SH-SY5Y (cell line): Measurements from ENCODE around the gene ALG14.

Experiments
- GATA2 ChIP-seq: IDR thresholded peaks from 2 replicates; pipeline ENCODE4 v1.6.1; 2011; ENCODE audit warnings: mild to moderate bottlenecking, low read depth, low read length
- GATA3 ChIP-seq: IDR thresholded peaks from 2 replicates; pipeline ENCODE4 v1.6.1; 2011; ENCODE audit warnings: low read depth, mild to moderate bottlenecking, low read length, moderate library complexity

DNA sequence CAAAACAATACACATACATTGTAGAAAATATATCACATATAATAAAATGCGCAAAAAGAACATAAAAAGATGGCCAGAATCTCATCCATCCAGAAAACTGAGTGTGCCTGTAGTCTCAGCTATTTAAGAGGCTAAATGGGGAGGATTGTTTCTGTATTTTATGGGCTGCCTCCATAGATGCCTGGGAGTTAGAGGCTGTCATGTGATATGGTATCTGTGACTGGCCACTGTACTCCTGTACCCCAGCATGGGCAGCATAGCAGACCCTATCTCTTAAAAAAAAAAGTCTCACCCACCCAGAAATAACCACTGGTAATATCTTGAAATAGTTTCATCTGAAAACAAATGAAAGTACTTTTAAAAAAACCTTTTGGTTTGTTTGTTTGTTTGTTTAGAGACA is 40.9 kb upstream of the ALG14 start:
- TF ChIP-seq GATA2: no peak
- no peak for TF ChIP-seq GATA3
